B cell (primary cell): ENCODE measurements around the gene RORC. TPM values are rescaled to one million over a fixed set of nuclear protein-coding genes. Genes with fewer than 3 reads are reported as not detected.

Experiments used
- ATAC-seq: fragments of 200-7000 bp; cut with Tn5 transposase; one replicate; pipeline ENCODE4 v1.10.0; 2021; ENCODE audit warnings: low read depth, mild to moderate bottlenecking, moderate number of reproducible peaks, moderate library complexity
- CTCF ChIA-PET: fragments of 350-600 bp; sonication (Branson Sonifier 250); formaldehyde crosslinking; loops from one replicate; lab custom pipeline; 2021; ENCODE audit warnings: antibody characterized with exemption, inconsistent platforms; lab: Charles Lee
- POLR2A ChIA-PET: fragments of 350-600 bp; sonication (Branson Sonifier 250); formaldehyde crosslinking; loops from one replicate; lab custom pipeline; 2021; ENCODE audit warnings: antibody characterized with exemption; lab: Charles Lee
- DNase-seq: peaks from one replicate; pipeline ENCODE4 v3.0.0; 2013
- H2AFZ ChIP-seq: 2 replicates; pipeline ENCODE4 v1.6.1; 2012; ENCODE audit warnings: mild to moderate bottlenecking, low read depth, low read length; ENCODE audit not compliant: insufficient read depth, poor library complexity, severe bottlenecking
- H3K27ac ChIP-seq, 2 donors: 1 replicate in 1 of 2; 2 replicates in 1 of 2; pipeline ENCODE4 v1.5.1; 2012 to 2013; ENCODE audit warnings: low read length in 2 of 2, mild to moderate bottlenecking in 2 of 2, moderate library complexity in 1 of 2
- H3K27me3 ChIP-seq, 4 experiments: fragments of 200-600 bp in 1 of 4; sonication (generic) in 1 of 4; replicated peaks in 1 of 4; 1 replicate in 2 of 4; 2 replicates in 2 of 4; pipeline versions ENCODE4 v1.6.1 to v1.7.0; 2013 to 2016; ENCODE audit warnings: low read length in 3 of 4, mild to moderate bottlenecking in 2 of 4, mixed read lengths in 1 of 4, moderate library complexity in 1 of 4; ENCODE audit not compliant: insufficient read depth in 4 of 4, control insufficient read depth in 3 of 4; ENCODE audit errors: control extremely low read depth in 1 of 4
- H3K36me3 ChIP-seq, 2 experiments: replicated peaks in 1 of 2; 1 replicate in 1 of 2; 2 replicates in 1 of 2; pipeline versions ENCODE4 v1.6.1 to v1.7.1; 2013; ENCODE audit warnings: low read length in 1 of 2; ENCODE audit not compliant: insufficient read depth in 2 of 2, control insufficient read depth in 1 of 2; ENCODE audit errors: control extremely low read depth in 1 of 2, extremely low read depth in 1 of 2
- H3K4me1 ChIP-seq, 2 donors: fragments of 200-600 bp in 1 of 2; sonication (generic) in 1 of 2; 1 replicate in 1 of 2; 2 replicates in 1 of 2; pipeline versions ENCODE4 v1.5.1 to v1.6.1; 2013 to 2017; ENCODE audit warnings: low read length in 2 of 2; ENCODE audit not compliant: control insufficient read depth in 2 of 2, insufficient read depth in 2 of 2
- H3K4me2 ChIP-seq: replicated peaks from 2 replicates; pipeline ENCODE3; 2012; ENCODE audit warnings: mild to moderate bottlenecking, low read depth, low read length; ENCODE audit not compliant: poor library complexity, severe bottlenecking
- H3K4me3 ChIP-seq, 5 experiments: fragments of 200-600 bp in 1 of 5; sonication (generic) in 1 of 5; 1 replicate in 3 of 5; 2 replicates in 2 of 5; pipeline versions ENCODE4 v1.5.1 to v1.7.0; 2011 to 2016; ENCODE audit warnings: low read length in 4 of 5, mild to moderate bottlenecking in 4 of 5, low read depth in 2 of 5, control low read depth in 1 of 5, moderate library complexity in 1 of 5; ENCODE audit not compliant: insufficient read depth in 1 of 5; ENCODE audit errors: control extremely low read depth in 1 of 5, extremely low read depth in 1 of 5
- H3K79me2 ChIP-seq: fragments of 200-600 bp; sonication (generic); one replicate; pipeline ENCODE4 v1.6.0; 2016; ENCODE audit warnings: low read length; ENCODE audit not compliant: control insufficient read depth, insufficient read depth
- H3K9ac ChIP-seq: fragments of 200-600 bp; sonication (generic); 2 replicates; pipeline ENCODE4 v1.6.1; 2017; ENCODE audit warnings: mild to moderate bottlenecking, low read length, moderate library complexity
- H3K9me3 ChIP-seq, 3 donors: one replicate each; pipeline versions ENCODE4 v1.6.1 to v1.7.1; 2013; ENCODE audit warnings: low read length in 2 of 3; ENCODE audit not compliant: control insufficient read depth in 2 of 3, insufficient read depth in 1 of 3; ENCODE audit errors: control extremely low read depth in 1 of 3
- H4K20me1 ChIP-seq: 2 replicates; pipeline ENCODE4 v1.6.0; 2012; ENCODE audit warnings: mild to moderate bottlenecking, low read length; ENCODE audit not compliant: insufficient read depth, control insufficient read depth, poor library complexity, severe bottlenecking
- H3K27ac Mint-ChIP-seq: one replicate; pipeline ENCODE4 v1.8.0; 2021; ENCODE audit warnings: mixed read lengths
- H3K27me3 Mint-ChIP-seq: one replicate; pipeline ENCODE4 v1.8.0; 2021; ENCODE audit warnings: mixed read lengths
- H3K4me1 Mint-ChIP-seq: one replicate; pipeline ENCODE4 v1.8.0; 2021; ENCODE audit warnings: mixed read lengths
- H3K4me3 Mint-ChIP-seq: one replicate; pipeline ENCODE4 v1.8.0; 2021; ENCODE audit warnings: mixed read lengths
- H3K9me3 Mint-ChIP-seq: one replicate; pipeline ENCODE4 v1.8.0; 2022; ENCODE audit warnings: mixed read lengths; ENCODE audit not compliant: insufficient read depth
- CTCF ChIP-seq: fragments of 200-600 bp; IDR thresholded peaks from one replicate; pipeline ENCODE4 v1.8.0; 2022; ENCODE audit warnings: antibody characterized with exemption, mild to moderate bottlenecking
- EZH2 ChIP-seq: IDR thresholded peaks from 2 replicates; pipeline ENCODE4 v1.6.1; 2012; ENCODE audit warnings: borderline replicate concordance, low read depth, mild to moderate bottlenecking, moderate library complexity, low read length; ENCODE audit not compliant: insufficient read depth, poor library complexity, severe bottlenecking
- WGBS: methylation state at CpG from one replicate; pipeline ENCODE4 v1.1.5; 2013; ENCODE audit warnings: missing lambda C conversion rate; ENCODE audit not compliant: insufficient coverage; 5-methylcytosine and 5-hydroxymethylcytosine counted together
- intact Hi-C: fragments of 100-400 bp; cut with micrococcal nuclease; formaldehyde crosslinking; loops from one replicate; pipeline ENCODE4 v1.10.0; 2022
- polyA plus RNA-seq: library from polyadenylated mRNA; depleted of rRNA; stranded (reverse); fragments of >200 nt; gene quantifications from 2 replicates; pipeline ENCODE4 v1.2.3, GENCODE V29; 2012
- total RNA-seq, 2 donors: library from RNA; stranded (reverse); fragments of 120-200 nt in 1 of 2; gene quantifications; 1 replicate in 1 of 2; 2 replicates in 1 of 2; pipeline versions ENCODE4 v1.2.3 to v1.2.4, GENCODE V29; 2013 to 2022

Gene RORC
- total and polyA plus RNA-seq, 2 donors (not counting 1 experiment from before 2014, with no cell fraction given) = 0.15 TPM; not detected in 1

GRCh38 chr1:151849871-151850270 lies 18.3 kb upstream of the RORC start:
- Histone ChIP-seq H3K79me2 (no peaks in the 10 kb centered on the region), H3K36me3 (no peaks in the 10 kb centered on the region), H4K20me1 (no peaks in the 10 kb centered on the region), H3K4me1 (no peaks in the 10 kb centered on the region), H3K27me3 (peaks cover 0 to 9% (median 0%) of the 10 kb centered on the region in 4 experiments), H2AFZ (no peak overlapping the region), H3K4me3 (no peak overlapping the region), H3K9me3 (no peaks in the 10 kb centered on the region), H3K27ac (no peak overlapping the region), H3K4me2 (no peak overlapping the region), H3K9ac (no peak overlapping the region)
- Mint-ChIP-seq H3K9me3 (no peaks in the 10 kb centered on the region), H3K27ac (no peak overlapping the region), H3K27me3 (peaks cover 12% of the 10 kb centered on the region), H3K4me1 (peaks cover 2% of the 10 kb centered on the region), H3K4me3 (no peak overlapping the region)
- ChIA-PET CTCF (no interaction called here), POLR2A (no interaction called here)
- ATAC-seq = no peak
- no peak for TF ChIP-seq CTCF
- no peak for TF ChIP-seq EZH2
- intact Hi-C loops = no loop called here
- no peak for DNase-seq

GRCh38 chr1:151849126-151849525 lies 17.5 kb upstream of the RORC start:
- Histone ChIP-seq H3K79me2 (no peaks in the 10 kb centered on the region), H3K27ac (no peak overlapping the region), H3K9ac (no peak overlapping the region), H3K9me3 (no peaks in the 10 kb centered on the region), H3K4me3 (no peak overlapping the region), H3K27me3 (peaks cover 0 to 9% (median 0%) of the 10 kb centered on the region in 4 experiments), H3K36me3 (no peaks in the 10 kb centered on the region), H3K4me2 (no peak overlapping the region), H3K4me1 (peaks cover 0 to 1% of the 10 kb centered on the region in 2 donors), H4K20me1 (no peaks in the 10 kb centered on the region), H2AFZ (no peak overlapping the region)
- WGBS = 81% methylated on average over 2 of the region's 3 CpGs
- H3K4me1 Mint-ChIP-seq = peaks cover 8% of the 10 kb centered on the region
- DNase-seq (no peak), ATAC-seq (no peak)
- intact Hi-C loops = no loop called here
- H3K27ac Mint-ChIP-seq = no peak overlapping the region
- no peaks in the 10 kb centered on the region for H3K9me3 Mint-ChIP-seq
- ChIA-PET CTCF (interaction anchor here (0.6 kb wide), 1 partner anchor 37 kb away, joined by 3 read pairs; no protein-coding TSS in a partner anchor), POLR2A (no interaction called here)
- TF ChIP-seq EZH2 = no peak
- TF ChIP-seq CTCF = no peak
- H3K4me3 Mint-ChIP-seq = no peak overlapping the region
- peaks cover 12% of the 10 kb centered on the region for H3K27me3 Mint-ChIP-seq
